ENCODE measurements around the gene KRTAP1-1.
"Not testable (repeated sequence)": the region's sequence is repeated elsewhere in the genome, so short reads cannot be mapped to it uniquely, and the experiment has no call there.

The KRTAP1-1 gene

DNA sequence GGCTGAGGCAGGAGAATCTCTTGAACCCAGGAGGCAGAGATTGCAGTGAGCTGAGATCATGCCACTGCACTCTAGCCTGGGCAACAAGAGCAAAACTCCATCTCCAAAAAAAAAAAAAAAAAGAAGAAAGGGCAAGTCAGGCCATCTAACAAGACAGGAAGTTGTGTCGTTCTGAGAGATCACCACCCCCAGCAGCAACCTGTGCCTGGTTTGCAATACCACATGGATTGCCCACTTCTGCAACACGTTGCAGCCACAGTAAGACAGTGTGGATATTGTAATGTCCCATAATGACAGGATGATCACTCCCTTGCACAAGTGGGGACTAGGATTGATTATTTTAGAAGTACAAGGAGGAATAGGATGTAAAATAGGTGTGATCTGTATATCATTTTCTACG lies 27.8 kb upstream of the KRTAP1-1 start:
- POLR2A ChIA-PET: no interaction called here
- CTCF ChIA-PET: no interaction called here
- no peak for DNase-seq (ENCODE audit: extremely low spot score)
- TF ChIP-seq, protein P1, sequence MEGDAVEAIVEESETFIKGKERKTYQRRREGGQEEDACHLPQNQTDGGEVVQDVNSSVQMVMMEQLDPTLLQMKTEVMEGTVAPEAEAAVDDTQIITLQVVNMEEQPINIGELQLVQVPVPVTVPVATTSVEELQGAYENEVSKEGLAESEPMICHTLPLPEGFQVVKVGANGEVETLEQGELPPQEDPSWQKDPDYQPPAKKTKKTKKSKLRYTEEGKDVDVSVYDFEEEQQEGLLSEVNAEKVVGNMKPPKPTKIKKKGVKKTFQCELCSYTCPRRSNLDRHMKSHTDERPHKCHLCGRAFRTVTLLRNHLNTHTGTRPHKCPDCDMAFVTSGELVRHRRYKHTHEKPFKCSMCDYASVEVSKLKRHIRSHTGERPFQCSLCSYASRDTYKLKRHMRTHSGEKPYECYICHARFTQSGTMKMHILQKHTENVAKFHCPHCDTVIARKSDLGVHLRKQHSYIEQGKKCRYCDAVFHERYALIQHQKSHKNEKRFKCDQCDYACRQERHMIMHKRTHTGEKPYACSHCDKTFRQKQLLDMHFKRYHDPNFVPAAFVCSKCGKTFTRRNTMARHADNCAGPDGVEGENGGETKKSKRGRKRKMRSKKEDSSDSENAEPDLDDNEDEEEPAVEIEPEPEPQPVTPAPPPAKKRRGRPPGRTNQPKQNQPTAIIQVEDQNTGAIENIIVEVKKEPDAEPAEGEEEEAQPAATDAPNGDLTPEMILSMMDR (IDR thresholded peaks at IDR 0.05; ENCODE audit: control extremely low read depth, extremely low read depth, low read depth, missing control alignments): no peak

DNA sequence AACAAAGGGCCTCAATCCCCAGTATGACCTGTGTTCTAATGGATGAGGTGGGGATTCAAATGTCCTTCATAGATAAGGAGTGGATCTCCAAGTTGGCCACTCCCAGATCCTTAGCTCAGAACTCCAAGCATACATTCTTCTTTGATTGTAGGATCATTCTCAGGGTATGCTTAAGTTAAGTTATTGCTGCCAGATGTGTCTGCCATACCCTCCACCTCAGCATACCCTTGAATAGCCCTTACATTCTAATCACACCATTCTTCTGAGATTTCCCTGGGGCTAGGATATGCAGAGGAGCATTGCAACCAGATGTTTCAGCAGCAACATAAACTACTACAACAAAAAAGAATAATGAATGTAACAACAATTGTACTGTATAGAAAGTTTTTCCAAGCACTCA lies 26.0 kb upstream of the KRTAP1-1 start:
- POLR2A ChIA-PET: no interaction called here

DNA sequence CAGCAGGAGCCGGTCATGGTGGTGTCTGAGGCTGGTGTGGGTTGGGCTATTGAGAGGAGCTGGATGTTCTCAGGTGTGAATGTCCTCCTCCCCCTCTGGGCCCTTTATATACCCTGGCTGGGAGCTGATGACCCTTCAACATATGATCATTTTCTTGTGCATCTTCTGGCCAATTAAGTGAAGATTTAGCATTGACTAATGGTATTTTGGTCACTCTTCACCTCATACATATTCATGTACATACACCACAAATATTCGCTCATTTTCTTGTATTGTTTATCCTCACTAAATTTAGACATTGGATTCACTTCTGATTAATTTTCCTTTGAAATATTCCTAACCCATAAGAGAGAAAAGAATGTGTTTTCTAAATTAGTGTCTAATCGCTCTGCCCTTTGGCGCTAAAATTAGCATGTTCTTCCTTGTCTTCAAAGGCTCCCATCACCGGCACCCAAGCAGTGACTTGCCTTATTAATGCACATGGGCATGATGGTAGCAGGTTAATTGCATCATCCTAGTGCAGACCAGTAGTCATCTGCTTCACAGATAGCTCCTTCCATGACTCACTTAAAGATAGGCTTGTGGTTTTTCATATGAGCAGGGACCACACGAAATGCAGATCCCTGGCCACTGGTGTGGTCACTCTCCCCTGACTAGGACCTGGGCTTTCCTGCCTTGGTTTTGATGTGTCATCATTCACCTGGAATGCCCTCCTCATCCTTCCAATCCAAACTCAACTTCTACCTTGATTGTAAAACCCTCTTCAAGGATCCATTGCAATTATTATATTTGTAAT lies 24.8 kb upstream of the KRTAP1-1 start, which contains the start of gene KRTAP2-4:
KRTAP2-4 (minus strand) TSS at position 51 of the 796 bp plus-strand sequence; CDS start at position 17, 34 bp downstream.
- ChIA-PET CTCF (no interaction called here), POLR2A (no interaction called here)
- no peak for DNase-seq (ENCODE audit: extremely low spot score)
- TF ChIP-seq, protein P1 (IDR thresholded peaks at IDR 0.05; ENCODE audit: control extremely low read depth, extremely low read depth, low read depth, missing control alignments): no peak

More for the DNA sequence above, 26.0 kb upstream of the KRTAP1-1 start:
- CTCF ChIA-PET: no interaction called here
- TF ChIP-seq, protein P1 (IDR thresholded peaks at IDR 0.05; ENCODE audit: control extremely low read depth, extremely low read depth, low read depth, missing control alignments): no peak
- no peak for DNase-seq (ENCODE audit: extremely low spot score)

DNA sequence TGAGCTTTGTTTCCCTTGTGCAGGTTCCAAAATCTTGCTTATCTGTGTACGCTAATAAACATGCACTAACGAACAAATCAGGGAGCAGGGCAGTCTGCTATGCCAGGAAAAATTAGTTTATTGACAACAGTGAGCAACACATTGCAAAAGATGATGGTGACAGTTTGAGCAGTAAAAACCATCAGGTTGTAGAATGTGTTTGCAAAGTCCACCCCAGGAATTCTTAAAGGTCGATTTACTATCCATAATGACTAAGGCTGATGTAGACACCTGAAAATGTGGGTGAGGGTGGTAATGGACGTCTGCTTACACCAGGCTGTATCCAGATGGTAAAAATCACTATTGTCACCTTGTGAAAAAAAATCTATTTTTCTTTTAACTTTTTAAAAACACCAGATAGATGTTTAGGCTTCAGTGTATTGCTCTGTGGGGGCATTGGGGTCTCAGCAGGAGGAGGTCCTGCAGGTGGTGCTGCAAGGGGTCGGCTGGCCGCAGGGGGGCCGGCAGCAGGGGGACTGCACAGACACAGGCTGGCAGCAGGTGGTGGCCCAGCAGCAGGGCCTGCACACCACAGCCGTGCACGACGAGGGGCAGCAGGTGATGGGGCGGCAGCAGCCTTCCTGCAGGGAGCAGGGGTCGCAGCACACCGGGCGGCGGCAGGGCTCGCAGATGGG lies 23.9 kb upstream of the KRTAP1-1 start:
- POLR2A ChIA-PET; DNase-seq (ENCODE audit: extremely low spot score); CTCF ChIA-PET: not testable (repeated sequence)

DNA sequence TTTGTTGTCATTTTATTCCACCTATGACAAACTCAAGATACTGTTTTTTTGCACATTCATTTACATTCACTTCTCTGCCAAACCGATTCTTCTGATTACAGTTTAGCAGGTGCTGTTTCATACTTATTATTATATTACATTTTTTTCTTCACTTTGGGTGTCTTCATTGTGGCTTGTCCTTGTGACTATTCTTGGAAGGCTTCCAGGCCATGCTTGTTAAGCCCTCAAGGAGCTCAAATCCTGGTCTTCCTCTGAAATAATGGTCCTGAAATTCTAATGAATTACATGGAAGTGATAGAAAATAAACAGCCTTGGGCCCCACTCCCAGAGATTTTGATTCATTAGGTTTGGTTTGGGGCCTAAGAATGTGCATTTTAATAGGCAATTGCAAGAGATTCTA lies 23.1 kb upstream of the KRTAP1-1 start:
- ChIA-PET POLR2A (no interaction called here), CTCF (no interaction called here)
- no peak for DNase-seq (ENCODE audit: extremely low spot score)
- TF ChIP-seq, protein P1 (IDR thresholded peaks at IDR 0.05; ENCODE audit: control extremely low read depth, extremely low read depth, low read depth, missing control alignments): no peak

DNA sequence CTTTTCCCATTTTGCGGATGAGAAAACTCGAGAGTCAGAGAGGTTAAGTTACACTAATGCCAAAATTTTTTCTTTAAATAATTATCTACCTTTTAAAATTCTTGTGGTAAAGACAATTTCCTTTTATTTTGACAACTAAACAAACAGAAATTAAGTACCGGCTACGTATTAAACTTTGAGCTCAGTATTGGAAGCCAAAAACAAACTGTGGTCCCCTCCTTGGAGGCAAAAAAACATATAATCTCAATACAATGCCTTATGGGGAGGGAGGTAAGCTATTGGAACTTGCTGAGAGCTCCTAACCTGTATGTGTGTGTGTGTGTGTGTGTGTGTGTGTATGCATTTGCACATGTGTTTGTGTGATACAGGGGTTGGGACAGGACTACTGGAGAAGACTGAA lies 22.2 kb upstream of the KRTAP1-1 start:
- CTCF ChIA-PET: no interaction called here
- TF ChIP-seq, protein P1 (IDR thresholded peaks at IDR 0.05; ENCODE audit: control extremely low read depth, extremely low read depth, low read depth, missing control alignments): no peak
- DNase-seq (ENCODE audit: extremely low spot score): no peak
- POLR2A ChIA-PET: no interaction called here

DNA sequence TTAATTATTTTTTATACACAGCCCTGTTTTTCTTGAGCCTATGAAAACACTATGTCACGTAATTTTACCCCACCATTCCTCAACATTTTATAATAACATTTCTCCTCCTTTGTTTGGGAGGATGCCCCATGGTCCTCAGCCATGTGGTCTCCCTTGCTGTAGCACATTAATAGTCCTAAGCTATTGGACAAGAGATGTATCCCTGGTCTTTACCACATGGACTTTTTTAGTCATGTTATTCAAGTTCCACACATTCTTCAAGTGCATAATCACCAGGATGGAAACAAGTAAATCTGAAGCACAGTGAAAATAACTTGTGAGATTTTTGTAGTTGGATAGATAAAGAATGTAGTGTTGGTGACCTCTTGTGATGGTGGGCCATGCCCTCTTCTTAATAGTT lies 20.7 kb upstream of the KRTAP1-1 start:
- TF ChIP-seq, protein P1 (IDR thresholded peaks at IDR 0.05; ENCODE audit: control extremely low read depth, extremely low read depth, low read depth, missing control alignments): no peak
- ChIA-PET POLR2A (no interaction called here), CTCF (interaction anchor here (0.9 kb wide), 1 partner anchor 205 kb away, joined by 3 read pairs; no protein-coding TSS in a partner anchor)
- no peak for DNase-seq (ENCODE audit: extremely low spot score)

Data from GM10248 (cell line).